ENCODE measurements around the gene ZNF284.

ZNF284 gene

GRCh38 chr19:44071824-44072542 lies at the start of gene ZNF284:
Gene ZNF284 (plus strand): TSS chr19:44072159. CDS start chr19:44076390, 4,231 bp downstream.
- TF ChIP-seq CTCF (IDR thresholded peaks at IDR 0.05; ENCODE audit: low read length) (no peak), EZH2phosphoT487 (IDR thresholded peaks at IDR 0.05; ENCODE audit: low read length) (no peak), EZH2 (optimal IDR thresholded peaks at IDR 0.05; ENCODE audit: low read depth, low read length) (no peak)
- H3K27ac ChIP-seq (ENCODE audit: low read length), result no peak within 1 kb of the TSS
- peak within 1 kb of the TSS; percentile 76 for H3K4me2 ChIP-seq (ENCODE audit: low read depth, low read length)
- H3F3A ChIP-seq (ENCODE audit: insufficient read depth, low read length), result no peaks in the 10 kb centered on the region
- no peaks in the 10 kb centered on the region for H3K9me3 ChIP-seq (replicated peaks; ENCODE audit: insufficient read depth, low read length)
- H3K4me3 ChIP-seq (ENCODE audit: low read length), result peak within 1 kb of the TSS; percentile 63
- H3K9ac ChIP-seq (ENCODE audit: low read length), result no peak within 1 kb of the TSS
- H3K27me3 ChIP-seq (replicated peaks; ENCODE audit: insufficient read depth, low read length), result no peaks in the 10 kb centered on the region
- H3K36me3 ChIP-seq (replicated peaks; ENCODE audit: insufficient read depth, low read length), result no peaks in the 10 kb centered on the region
- no peaks in the 10 kb centered on the region for H4K20me1 ChIP-seq (ENCODE audit: insufficient read depth, low read length)
- H3K9me2 ChIP-seq (replicated peaks; ENCODE audit: insufficient read depth, low read length), result no peaks in the 10 kb centered on the region
- H3K79me2 ChIP-seq (ENCODE audit: low read length), result no peaks in the 10 kb centered on the region
- peak within 1 kb of the TSS; percentile 90 for H2AFZ ChIP-seq (ENCODE audit: low read length)
- peak; percentile 52 for DNase-seq
- no peaks in the 10 kb centered on the region for H3K4me1 ChIP-seq (ENCODE audit: low read length)

DNA sequence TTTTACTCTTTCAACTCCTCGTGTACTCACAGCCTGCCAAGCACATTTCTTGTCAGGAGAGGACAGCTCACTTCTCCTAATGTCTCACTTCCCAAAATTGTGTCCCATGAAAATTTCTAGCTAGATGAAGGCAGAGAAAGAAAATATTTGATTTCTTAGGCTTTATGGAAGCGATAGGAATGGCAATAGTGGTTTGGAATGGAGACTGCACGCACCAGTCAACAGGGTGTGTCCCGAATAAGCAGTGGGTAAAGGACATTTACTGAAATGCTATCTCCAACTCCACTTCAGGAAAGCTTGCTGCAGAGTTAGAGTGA lies 47.1 kb upstream of the ZNF284 start:
- Histone ChIP-seq H3K9ac (ENCODE audit: low read length) (no peak overlapping the region), H3K4me2 (ENCODE audit: low read depth, low read length) (peak overlapping the region; percentile 53), H3K27me3 (replicated peaks; ENCODE audit: insufficient read depth, low read length) (no peaks in the 10 kb centered on the region), H4K20me1 (ENCODE audit: insufficient read depth, low read length) (no peaks in the 10 kb centered on the region), H3K27ac (ENCODE audit: low read length) (no peak overlapping the region), H3K79me2 (ENCODE audit: low read length) (no peaks in the 10 kb centered on the region), H3K4me3 (ENCODE audit: low read length) (peak overlapping the region; percentile 77), H3K9me2 (replicated peaks; ENCODE audit: insufficient read depth, low read length) (no peaks in the 10 kb centered on the region), H3K36me3 (replicated peaks; ENCODE audit: insufficient read depth, low read length) (no peaks in the 10 kb centered on the region), H3F3A (ENCODE audit: insufficient read depth, low read length) (no peaks in the 10 kb centered on the region), H2AFZ (ENCODE audit: low read length) (peak overlapping the region; percentile 95), H3K4me1 (ENCODE audit: low read length) (no peaks in the 10 kb centered on the region), H3K9me3 (replicated peaks; ENCODE audit: insufficient read depth, low read length) (no peaks in the 10 kb centered on the region)
- TF ChIP-seq EZH2phosphoT487 (IDR thresholded peaks at IDR 0.05; ENCODE audit: low read length) (no peak), CTCF (IDR thresholded peaks at IDR 0.05; ENCODE audit: low read length) (no peak), EZH2 (optimal IDR thresholded peaks at IDR 0.05; ENCODE audit: low read depth, low read length) (no peak)
- no peak for DNase-seq

DNA sequence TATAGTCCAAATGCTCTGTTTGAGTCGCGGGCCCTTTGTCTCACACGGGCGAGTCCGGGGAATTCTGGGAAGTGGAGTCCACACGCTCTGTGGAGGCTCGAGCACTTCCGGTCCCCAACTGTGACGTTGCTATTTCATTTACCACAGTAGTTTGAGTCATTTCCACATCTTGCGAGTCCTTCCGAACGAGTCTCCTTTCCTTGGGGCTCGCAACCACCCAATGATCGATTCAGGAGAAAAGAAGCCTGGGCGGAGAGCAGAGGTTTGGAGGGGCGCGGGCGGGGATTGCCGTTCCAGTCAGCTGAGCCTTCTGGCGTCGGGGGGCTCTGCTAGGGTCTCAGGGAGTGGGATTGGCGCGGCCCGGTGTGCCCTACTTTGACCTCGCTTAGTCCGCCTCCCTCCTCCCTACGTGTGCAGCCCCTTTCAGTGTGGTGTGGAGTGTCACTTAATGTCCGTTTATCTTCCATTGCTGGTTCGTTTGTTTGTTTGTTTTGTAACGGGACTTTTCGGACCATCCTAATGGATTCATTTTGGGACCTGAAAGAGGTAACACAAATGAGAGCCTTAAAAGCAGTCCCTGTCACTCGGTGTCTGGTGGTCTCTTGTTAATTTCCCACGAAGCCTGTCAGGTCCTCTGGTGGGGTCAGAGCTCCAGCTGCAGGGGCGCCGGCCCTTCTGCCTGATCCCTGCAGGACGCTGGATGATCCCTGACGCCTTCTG lies 46.6 kb upstream of the ZNF284 start, which contains the start of gene ZNF222:
TSS of gene ZNF222 (plus strand) at position 163 of the 720 bp plus-strand sequence. CDS start at position 221, 58 bp downstream.
- no peaks in the 10 kb centered on the region for H3K27me3 ChIP-seq (replicated peaks; ENCODE audit: insufficient read depth, low read length)
- H3K4me2 ChIP-seq (ENCODE audit: low read depth, low read length), result peak within 1 kb of the TSS; percentile 53
- peak; percentile 83 for DNase-seq
- H3K9ac ChIP-seq (ENCODE audit: low read length), result peak within 1 kb of the TSS; percentile 33; the same call in 1 of the 2 replicates
- no peaks in the 10 kb centered on the region for H3K9me2 ChIP-seq (replicated peaks; ENCODE audit: insufficient read depth, low read length)
- H4K20me1 ChIP-seq (ENCODE audit: insufficient read depth, low read length), result no peaks in the 10 kb centered on the region
- H3K9me3 ChIP-seq (replicated peaks; ENCODE audit: insufficient read depth, low read length), result no peaks in the 10 kb centered on the region
- H3K27ac ChIP-seq (ENCODE audit: low read length), result no peak within 1 kb of the TSS
- H3K79me2 ChIP-seq (ENCODE audit: low read length), result no peaks in the 10 kb centered on the region
- no peaks in the 10 kb centered on the region for H3K36me3 ChIP-seq (replicated peaks; ENCODE audit: insufficient read depth, low read length)
- peak within 1 kb of the TSS; percentile 95 for H2AFZ ChIP-seq (ENCODE audit: low read length)
- H3F3A ChIP-seq (ENCODE audit: insufficient read depth, low read length), result no peaks in the 10 kb centered on the region
- TF ChIP-seq CTCF (IDR thresholded peaks at IDR 0.05; ENCODE audit: low read length) (no peak), EZH2 (optimal IDR thresholded peaks at IDR 0.05; ENCODE audit: low read depth, low read length) (no peak), EZH2phosphoT487 (IDR thresholded peaks at IDR 0.05; ENCODE audit: low read length) (no peak)
- peak within 1 kb of the TSS; percentile 77 for H3K4me3 ChIP-seq (ENCODE audit: low read length)
- no peaks in the 10 kb centered on the region for H3K4me1 ChIP-seq (ENCODE audit: low read length)

Measured in MM.1S (cell line).